Fibroblast of pulmonary artery (primary cell): ENCODE measurements around the gene PRKAR1B.

Experiments used
- DNase-seq: peaks from one replicate; pipeline ENCODE4 v3.0.0-alpha.2; 2010; ENCODE audit warnings: low read depth
- H3K4me3 ChIP-seq: replicated peaks from 2 replicates; pipeline ENCODE4 v1.5.1; 2011; ENCODE audit warnings: low read depth, mild to moderate bottlenecking, control low read depth, low read length, moderate library complexity
- CTCF ChIP-seq: IDR thresholded peaks from 2 replicates; pipeline ENCODE4 v1.5.1; 2011; ENCODE audit warnings: mild to moderate bottlenecking, control low read depth, low read length, inconsistent platforms; ENCODE audit errors: missing control alignments

PRKAR1B gene

GRCh38 chr7:712381-713138 lies 14.5 kb downstream of the PRKAR1B start:
- H3K4me3 ChIP-seq = peak overlapping the region; percentile 38
- no peak for TF ChIP-seq CTCF
- no peak for DNase-seq

GRCh38 chr7:711922-712380 lies 15.1 kb downstream of the PRKAR1B start:
- H3K4me3 ChIP-seq = peak overlapping the region; percentile 38
- DNase-seq = no peak
- TF ChIP-seq CTCF = no peak

- no peak for DNase-seq
- peak overlapping the region; percentile 38 for H3K4me3 ChIP-seq
- no peak for TF ChIP-seq CTCF
These were observed 15.8 kb downstream of the PRKAR1B start for GRCh38 chr7:711093-711921.

GRCh38 chr7:710161-710560 lies 16.9 kb downstream of the PRKAR1B start:
- no peak for TF ChIP-seq CTCF
- DNase-seq = no peak
- H3K4me3 ChIP-seq = no peak overlapping the region

- DNase-seq = no peak
- TF ChIP-seq CTCF = no peak
- H3K4me3 ChIP-seq = no peak overlapping the region
These were observed 19.6 kb downstream of the PRKAR1B start for GRCh38 chr7:707296-708000.

GRCh38 chr7:706721-707120 lies 20.4 kb downstream of the PRKAR1B start:
- no peak for DNase-seq
- TF ChIP-seq CTCF = no peak
- H3K4me3 ChIP-seq = no peak overlapping the region
